H9 (cell line): ENCODE measurements around the gene SLC7A11. TPM values are rescaled to one million over a fixed set of nuclear protein-coding genes. Genes with fewer than 3 reads are reported as not detected.
"Not testable (repeated sequence)": the region's sequence is repeated elsewhere in the genome, so short reads cannot be mapped to it uniquely, and the experiment has no call there.

Experiments used
- DNase-seq: peaks from one replicate; pipeline ENCODE4 v3.0.0-alpha.2; 2017
- H2AFZ ChIP-seq: one replicate; pipeline ENCODE4 v1.6.1; 2013; ENCODE audit warnings: mild to moderate bottlenecking, low read length, control low read depth, moderate library complexity
- H2AK5ac ChIP-seq: 2 replicates; pipeline ENCODE4 v1.6.1; 2013; ENCODE audit warnings: low read length, control low read depth, mixed read lengths; ENCODE audit not compliant: insufficient read length
- H2BK120ac ChIP-seq: one replicate; pipeline ENCODE4 v1.6.1; 2013; ENCODE audit warnings: low read depth, mild to moderate bottlenecking, low read length, control low read depth, inconsistent platforms; ENCODE audit not compliant: poor library complexity, severe bottlenecking
- H2BK12ac ChIP-seq: 2 replicates; pipeline ENCODE4 v1.6.1; 2013; ENCODE audit warnings: low read length, control low read depth, mixed read lengths, low read depth; ENCODE audit not compliant: insufficient read length
- H2BK15ac ChIP-seq: 2 replicates; pipeline ENCODE4 v1.6.1; 2013; ENCODE audit warnings: low read depth, low read length, control low read depth
- H2BK20ac ChIP-seq: one replicate; pipeline ENCODE4 v1.6.1; 2013; ENCODE audit warnings: low read depth, mild to moderate bottlenecking, low read length, control low read depth, inconsistent platforms; ENCODE audit not compliant: poor library complexity, severe bottlenecking
- H2BK5ac ChIP-seq: 2 replicates; pipeline ENCODE4 v1.6.1; 2013; ENCODE audit warnings: low read length, control low read depth, mixed read lengths; ENCODE audit not compliant: insufficient read length
- H3K14ac ChIP-seq: 2 replicates; pipeline ENCODE4 v1.6.1; 2013; ENCODE audit warnings: low read length, control low read depth; ENCODE audit not compliant: insufficient read depth
- H3K18ac ChIP-seq: 2 replicates; pipeline ENCODE4 v1.6.1; 2013; ENCODE audit warnings: low read depth, mild to moderate bottlenecking, mixed read lengths, low read length, control low read depth; ENCODE audit not compliant: insufficient read length
- H3K23ac ChIP-seq: 2 replicates; pipeline ENCODE4 v1.6.1; 2013; ENCODE audit warnings: low read length, control low read depth, mixed read lengths, low read depth; ENCODE audit not compliant: insufficient read length
- H3K23me2 ChIP-seq: 2 replicates; pipeline ENCODE4 v1.6.1; 2013; ENCODE audit warnings: low read depth, mild to moderate bottlenecking, mixed read lengths, low read length, control low read depth; ENCODE audit not compliant: insufficient read length, poor library complexity, severe bottlenecking
- H3K27ac ChIP-seq: 2 replicates; pipeline ENCODE4 v1.5.1; 2013; ENCODE audit warnings: low read length, control low read depth, mixed read lengths, low read depth; ENCODE audit not compliant: insufficient read length
- H3K27me3 ChIP-seq: 2 replicates; pipeline ENCODE4 v1.6.1; 2013; ENCODE audit warnings: low read length, control low read depth, inconsistent platforms; ENCODE audit not compliant: insufficient read depth
- H3K4ac ChIP-seq: 2 replicates; pipeline ENCODE4 v1.6.1; 2013; ENCODE audit warnings: low read depth, mild to moderate bottlenecking, control low read depth, inconsistent platforms, low read length, moderate library complexity
- H3K4me1 ChIP-seq: 2 replicates; pipeline ENCODE4 v1.6.1; 2013; ENCODE audit warnings: low read length, control low read depth, inconsistent platforms; ENCODE audit not compliant: insufficient read depth
- H3K4me2 ChIP-seq: 2 replicates; pipeline ENCODE4 v1.6.1; 2013; ENCODE audit warnings: low read length, control low read depth, mixed read lengths; ENCODE audit not compliant: insufficient read length, insufficient read depth
- H3K56ac ChIP-seq: 2 replicates; pipeline ENCODE4 v1.6.1; 2013; ENCODE audit warnings: low read depth, mild to moderate bottlenecking, mixed read lengths, low read length, control low read depth; ENCODE audit not compliant: insufficient read length
- H3K79me1 ChIP-seq: 2 replicates; pipeline ENCODE4 v1.6.1; 2013; ENCODE audit warnings: low read depth, mild to moderate bottlenecking, moderate library complexity, low read length, control low read depth, inconsistent platforms; ENCODE audit not compliant: insufficient read depth, poor library complexity, severe bottlenecking
- H3K79me2 ChIP-seq: 2 replicates; pipeline ENCODE4 v1.6.1; 2013; ENCODE audit warnings: low read length, control low read depth, inconsistent platforms; ENCODE audit not compliant: insufficient read depth
- H3K9ac ChIP-seq: 2 replicates; pipeline ENCODE4 v1.6.1; 2013; ENCODE audit warnings: low read length, control low read depth, mixed read lengths; ENCODE audit not compliant: insufficient read length; ENCODE audit errors: extremely low read depth
- H3K9me3 ChIP-seq: one replicate; pipeline ENCODE4 v1.6.1; 2013; ENCODE audit warnings: low read depth, low read length, inconsistent platforms; ENCODE audit not compliant: control insufficient read depth
- H3T11ph ChIP-seq: one replicate; pipeline ENCODE4 v1.6.1; 2013; ENCODE audit warnings: mild to moderate bottlenecking, low read length, control low read depth, inconsistent platforms
- H4K20me1 ChIP-seq: one replicate; pipeline ENCODE4 v1.6.1; 2013; ENCODE audit not compliant: control insufficient read depth, insufficient read length, insufficient read depth
- H4K5ac ChIP-seq: 2 replicates; pipeline ENCODE4 v1.6.1; 2013; ENCODE audit warnings: low read depth, mild to moderate bottlenecking, mixed read lengths, low read length, control low read depth; ENCODE audit not compliant: insufficient read length
- H4K8ac ChIP-seq: replicated peaks from 2 replicates; pipeline ENCODE4 v1.6.1; 2013; ENCODE audit warnings: low read length, control low read depth, mixed read lengths, low read depth; ENCODE audit not compliant: insufficient read length
- H4K91ac ChIP-seq: 2 replicates; pipeline ENCODE4 v1.6.1; 2013; ENCODE audit warnings: low read depth, mild to moderate bottlenecking, moderate library complexity, mixed read lengths, low read length, control low read depth; ENCODE audit not compliant: insufficient read length
- H3K27ac Mint-ChIP-seq, 3 experiments: 2 replicates in 2 of 3; 3 replicates in 1 of 3; pipeline ENCODE4 v1.8.0; 2020 to 2021; ENCODE audit warnings: mixed read lengths in 3 of 3, mild to moderate bottlenecking in 1 of 3, moderate library complexity in 1 of 3
- H3K27me3 Mint-ChIP-seq: 2 replicates; pipeline ENCODE4 v1.8.0; 2021; ENCODE audit warnings: low read depth, mild to moderate bottlenecking, moderate library complexity, mixed read lengths
- H3K36me3 Mint-ChIP-seq, 3 experiments: 2 replicates in 2 of 3; 3 replicates in 1 of 3; pipeline ENCODE4 v1.8.0; 2020 to 2021; ENCODE audit warnings: low read depth in 3 of 3, mixed read lengths in 3 of 3; ENCODE audit not compliant: insufficient read depth in 1 of 3
- H3K4me1 Mint-ChIP-seq, 2 experiments: 2 replicates each; pipeline ENCODE4 v1.8.0; 2020; ENCODE audit warnings: mixed read lengths in 2 of 2
- H3K4me3 Mint-ChIP-seq, 2 experiments: 2 replicates in 1 of 2; 3 replicates in 1 of 2; pipeline ENCODE4 v1.8.0; 2020 to 2021; ENCODE audit warnings: mild to moderate bottlenecking in 2 of 2, mixed read lengths in 2 of 2, moderate library complexity in 1 of 2
- H3K9me3 Mint-ChIP-seq, 2 experiments: 2 replicates in 1 of 2; 3 replicates in 1 of 2; pipeline ENCODE4 v1.8.0; 2020; ENCODE audit warnings: mild to moderate bottlenecking in 2 of 2, mixed read lengths in 2 of 2, moderate library complexity in 1 of 2
- WGBS: extraction: QIAGEN DNeasy Blood & Tissue Kit; methylation state at CpG from one replicate; pipeline ENCODE4 v1.1.7; 2013; ENCODE audit warnings: missing lambda C conversion rate, low lambda C conversion rate, mixed read lengths; ENCODE audit not compliant: insufficient read length; ENCODE audit errors: extremely low coverage; 5-methylcytosine and 5-hydroxymethylcytosine counted together
- total RNA-seq: library from RNA; stranded (reverse); gene quantifications from 2 replicates; pipeline ENCODE4 v1.2.1, GENCODE V29; 2021
- TF ChIP-seq, protein P1 (sequence below): fragments of 200-600 bp; sonication (generic); conservative IDR thresholded peaks from 3 replicates; pipeline ENCODE4 v1.8.0; 2021; ENCODE audit warnings: antibody characterized with exemption, mild to moderate bottlenecking

SLC7A11 gene
- total RNA-seq, 1 experiment from 2014 or later, result 19.8 TPM

DNA sequence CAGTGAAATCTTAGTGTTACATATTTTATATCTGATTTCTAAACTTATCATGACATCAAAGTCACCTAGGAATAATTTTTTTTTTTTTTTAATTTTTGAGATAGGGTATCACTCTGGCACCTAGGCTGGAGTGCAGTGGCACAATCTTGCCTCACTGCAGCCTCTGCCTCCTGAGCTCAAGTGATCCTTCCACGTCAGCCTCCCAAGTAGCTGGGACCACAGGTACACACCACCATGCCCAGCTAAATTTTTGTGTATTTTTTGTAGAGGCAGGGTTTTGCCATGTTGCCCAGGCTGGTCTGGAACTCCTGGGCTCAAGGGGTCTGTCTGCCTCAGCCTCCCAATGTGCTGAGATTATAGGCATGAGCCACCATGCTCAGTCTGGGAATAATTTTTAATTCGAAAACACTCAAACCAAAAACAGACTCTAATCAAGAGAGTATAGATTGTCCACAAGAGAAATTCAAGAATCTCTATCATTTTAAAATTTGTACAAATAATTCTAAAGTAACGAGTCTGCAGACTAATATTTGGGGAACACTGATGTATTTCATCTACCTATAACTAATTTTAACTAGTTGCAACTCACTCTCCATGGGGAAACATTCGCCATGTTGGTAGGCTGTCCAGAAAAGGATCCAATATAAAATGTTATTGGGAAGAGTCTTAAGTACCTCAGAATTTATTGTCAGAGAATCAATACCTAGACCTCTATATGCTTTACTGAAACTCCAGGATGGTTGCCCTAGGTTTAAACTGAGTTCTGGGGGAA, 3.4 kb downstream of the SLC7A11 start:
- Histone ChIP-seq H3K4ac (no peak overlapping the region), H4K20me1 (peaks cover 3% of the 10 kb centered on the region), H3K18ac (no peak overlapping the region), H2BK12ac (no peak overlapping the region), H4K5ac (no peak overlapping the region), H4K8ac (no peak overlapping the region), H3K9ac (no peak overlapping the region), H3K4me1 (no peaks in the 10 kb centered on the region; the same call in 1 of the 2 replicates), H4K91ac (no peak overlapping the region), H3K9me3 (no peaks in the 10 kb centered on the region), H3K23me2 (peaks cover 10% of the 10 kb centered on the region), H3K27ac (no peak overlapping the region), H2AK5ac (no peak overlapping the region), H3K79me2 (peaks cover 9% of the 10 kb centered on the region; the same call in 1 of the 2 replicates), H3K27me3 (no peaks in the 10 kb centered on the region), H3T11ph (no peak overlapping the region), H3K4me2 (peak overlapping the region; percentile 37), H2BK20ac (no peak overlapping the region), H3K56ac (no peak overlapping the region), H2BK5ac (no peak overlapping the region), H2AFZ (no peak overlapping the region), H3K79me1 (no peaks in the 10 kb centered on the region), H3K14ac (no peak overlapping the region), H2BK120ac (no peak overlapping the region), H2BK15ac (no peak overlapping the region), H3K23ac (no peak overlapping the region)
- Mint-ChIP-seq H3K27ac (no peak overlapping the region), H3K9me3 (no peaks in the 10 kb centered on the region; a peak in 1 of 5 replicates), H3K36me3 (peaks cover 10 to 17% (median 13%) of the 10 kb centered on the region in 3 experiments; a peak in 6 of 7 replicates), H3K27me3 (no peaks in the 10 kb centered on the region), H3K4me3 (peak overlapping the region; percentile 32 to 39; a peak in 3 of 5 replicates), H3K4me1 (peaks cover 24 to 27% of the 10 kb centered on the region in 2 experiments)
- no peak for DNase-seq
- TF ChIP-seq, protein P1, sequence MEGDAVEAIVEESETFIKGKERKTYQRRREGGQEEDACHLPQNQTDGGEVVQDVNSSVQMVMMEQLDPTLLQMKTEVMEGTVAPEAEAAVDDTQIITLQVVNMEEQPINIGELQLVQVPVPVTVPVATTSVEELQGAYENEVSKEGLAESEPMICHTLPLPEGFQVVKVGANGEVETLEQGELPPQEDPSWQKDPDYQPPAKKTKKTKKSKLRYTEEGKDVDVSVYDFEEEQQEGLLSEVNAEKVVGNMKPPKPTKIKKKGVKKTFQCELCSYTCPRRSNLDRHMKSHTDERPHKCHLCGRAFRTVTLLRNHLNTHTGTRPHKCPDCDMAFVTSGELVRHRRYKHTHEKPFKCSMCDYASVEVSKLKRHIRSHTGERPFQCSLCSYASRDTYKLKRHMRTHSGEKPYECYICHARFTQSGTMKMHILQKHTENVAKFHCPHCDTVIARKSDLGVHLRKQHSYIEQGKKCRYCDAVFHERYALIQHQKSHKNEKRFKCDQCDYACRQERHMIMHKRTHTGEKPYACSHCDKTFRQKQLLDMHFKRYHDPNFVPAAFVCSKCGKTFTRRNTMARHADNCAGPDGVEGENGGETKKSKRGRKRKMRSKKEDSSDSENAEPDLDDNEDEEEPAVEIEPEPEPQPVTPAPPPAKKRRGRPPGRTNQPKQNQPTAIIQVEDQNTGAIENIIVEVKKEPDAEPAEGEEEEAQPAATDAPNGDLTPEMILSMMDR, result no peak
- WGBS, result no CpG with 5 or more reads among the region's 4 CpGs

DNA sequence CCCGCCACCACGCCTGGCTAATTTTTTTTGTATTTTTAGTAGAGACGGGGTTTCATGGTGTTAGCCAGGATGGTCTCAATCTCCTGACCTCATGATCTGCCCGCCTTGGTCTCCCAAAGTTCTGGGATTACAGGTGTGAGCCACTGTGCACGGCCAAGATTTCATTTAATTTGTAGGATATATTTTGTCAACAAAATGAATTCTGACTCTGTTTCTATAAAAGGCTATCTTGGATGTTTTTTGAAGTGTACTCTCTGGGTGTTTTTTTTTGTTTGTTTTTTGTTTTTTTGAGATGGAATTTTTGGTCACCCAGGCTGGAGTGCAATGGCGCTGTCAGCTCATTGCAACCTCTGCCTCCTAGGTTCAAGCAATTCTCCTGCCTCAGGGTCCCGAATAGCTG, 5.0 kb downstream of the SLC7A11 start:
- not testable (repeated sequence) for H3K4me1 ChIP-seq, H3K27me3 ChIP-seq, H2AFZ ChIP-seq, H3K23me2 ChIP-seq, H4K5ac ChIP-seq, H3T11ph ChIP-seq, H2BK5ac ChIP-seq, H3K56ac ChIP-seq, H3K27me3 Mint-ChIP-seq, H3K4ac ChIP-seq, H3K79me1 ChIP-seq, H3K9me3 Mint-ChIP-seq, H3K18ac ChIP-seq, H3K9ac ChIP-seq, H3K14ac ChIP-seq, H4K8ac ChIP-seq, H3K23ac ChIP-seq, H4K20me1 ChIP-seq, H2BK120ac ChIP-seq, H2AK5ac ChIP-seq, H3K4me3 Mint-ChIP-seq, H2BK20ac ChIP-seq, H3K4me2 ChIP-seq, H2BK12ac ChIP-seq, DNase-seq, H3K79me2 ChIP-seq, H2BK15ac ChIP-seq, H3K9me3 ChIP-seq, H3K27ac ChIP-seq, H4K91ac ChIP-seq
- WGBS, result no CpG with 5 or more reads among the region's 7 CpGs
- peaks cover 20 to 23% of the 10 kb centered on the region in 2 experiments for H3K4me1 Mint-ChIP-seq
- H3K36me3 Mint-ChIP-seq, result peaks cover 12 to 22% (median 19%) of the 10 kb centered on the region in 3 experiments; a peak in 6 of 7 replicates
- peak overlapping the region in 1 of 3 experiments; percentile 74; a peak in 1 of 7 replicates for H3K27ac Mint-ChIP-seq
